Measurements from ENCODE around the gene MTCH2. TPM values are rescaled to one million over a fixed set of nuclear protein-coding genes. Genes with fewer than 3 reads are reported as not detected.

Gene MTCH2
- 10 to 100 TPM; 22.0 to 47.1 (median 35.0) TPM for total RNA-seq
- 10 to 100 TPM; 21.5 to 39.3 (median 38.0) TPM for polyA plus RNA-seq
- long read RNA-seq, donor 1, transcript MTCH2-201 (13 exons, 2,587 nt): major isoform, 13 of 14 reads
- long read RNA-seq, donor 1, partial matches to known transcripts: 0 of 14 reads
- long read RNA-seq, donor 1, other reads (novel, unspliced or antisense): 0 of 14 reads
- long read RNA-seq, donor 2, transcript MTCH2-201 (13 exons, 2,587 nt): major isoform, 13 of 21 reads
- long read RNA-seq, donor 2, partial matches to known transcripts: 6 of 21 reads
- long read RNA-seq, donor 2, other reads (novel, unspliced or antisense): 0 of 21 reads

- peaks cover 0 to 25% (median 15%) of the 10 kb centered on the region in 6 donors for H3K36me3 ChIP-seq
- peak within 1 kb of the TSS; percentile 89 to 94 (median 92) for H3K27ac ChIP-seq
- peak; percentile 98 for DNase-seq
- intact Hi-C loops (cut with DNase I; ENCODE audit: low total_unique reads): no loop called here
- TF ChIP-seq CTCF (IDR thresholded peaks at IDR 0.05 in 8 of 11, conservative IDR thresholded peaks at IDR 0.05 in 3 of 11) (peak in 10 of 11 experiments; percentile 27 to 83 (median 60)), POLR2A (IDR thresholded peaks at IDR 0.05) (no peak), POLR2AphosphoS5 (IDR thresholded peaks at IDR 0.05) (peak; percentile 86 to 92 (median 92))
- H3K27me3 ChIP-seq (replicated peaks in 1 of 7): no peaks in the 10 kb centered on the region
- H3K4me3 ChIP-seq: peak within 1 kb of the TSS; percentile 63 to 98 (median 77)
- 1% methylated on average over 26 to 78 of the region's 78 CpGs for WGBS, 5 donors
- H3K4me1 ChIP-seq: peaks cover 4 to 31% (median 21%) of the 10 kb centered on the region in 6 donors
- H3K9me3 ChIP-seq: no peaks in the 10 kb centered on the region
Measured at GRCh38 chr11:47642099-47642855, at the start of gene MTCH2. Gene MTCH2, minus strand, starts transcription at chr11:47642559. Its CDS starts 94 bp downstream, at chr11:47642465.

- TF ChIP-seq POLR2A (IDR thresholded peaks at IDR 0.05): no peak
- no peak for TF ChIP-seq POLR2AphosphoS5 (IDR thresholded peaks at IDR 0.05)
- no peak for TF ChIP-seq CTCF (IDR thresholded peaks at IDR 0.05 in 8 of 11, conservative IDR thresholded peaks at IDR 0.05 in 3 of 11)
- intact Hi-C loops (cut with DNase I; ENCODE audit: low total_unique reads): no loop called here
- DNase-seq: no peak
- Histone ChIP-seq H3K27me3 (replicated peaks in 1 of 7) (no peaks in the 10 kb centered on the region), H3K4me3 (no peak overlapping the region), H3K9me3 (no peaks in the 10 kb centered on the region), H3K36me3 (no peaks in the 10 kb centered on the region), H3K27ac (no peak overlapping the region), H3K4me1 (no peaks in the 10 kb centered on the region)
- 52 to 64% (median 55%) methylated on average over 2 of the region's 2 CpGs for whole genome bisulfite sequencing, 5 donors
Measured at GRCh38 chr11:47691979-47692378, 49.6 kb upstream of the MTCH2 start.

GRCh38 chr11:47689480-47689879 lies 47.1 kb upstream of the MTCH2 start:
- TF ChIP-seq POLR2AphosphoS5 (IDR thresholded peaks at IDR 0.05) (no peak), CTCF (IDR thresholded peaks at IDR 0.05 in 8 of 11, conservative IDR thresholded peaks at IDR 0.05 in 3 of 11) (no peak), POLR2A (IDR thresholded peaks at IDR 0.05) (no peak)
- 90 to 98% (median 93%) methylated on average over 5 of the region's 5 CpGs for WGBS, 5 donors
- DNase-seq: no peak

GRCh38 chr11:47688991-47689390 lies 46.6 kb upstream of the MTCH2 start:
- Histone ChIP-seq H3K27ac (no peak overlapping the region), H3K27me3 (replicated peaks in 1 of 7) (no peaks in the 10 kb centered on the region), H3K4me3 (no peak overlapping the region), H3K9me3 (no peaks in the 10 kb centered on the region), H3K36me3 (no peaks in the 10 kb centered on the region), H3K4me1 (no peaks in the 10 kb centered on the region)
- WGBS, 5 donors: 88 to 97% (median 93%) methylated on average over 2 of the region's 2 CpGs
- no peak for DNase-seq
- intact Hi-C loops (cut with DNase I; ENCODE audit: low total_unique reads): no loop called here
- no peak for TF ChIP-seq CTCF (IDR thresholded peaks at IDR 0.05 in 8 of 11, conservative IDR thresholded peaks at IDR 0.05 in 3 of 11)
- TF ChIP-seq POLR2AphosphoS5 (IDR thresholded peaks at IDR 0.05): no peak
- TF ChIP-seq POLR2A (IDR thresholded peaks at IDR 0.05): no peak

More at GRCh38 chr11:47689480-47689879, 47.1 kb upstream of the MTCH2 start:
- H3K27ac ChIP-seq: no peak overlapping the region
- H3K4me3 ChIP-seq: no peak overlapping the region
- H3K27me3 ChIP-seq (replicated peaks in 1 of 7): no peaks in the 10 kb centered on the region
- H3K9me3 ChIP-seq: no peaks in the 10 kb centered on the region
- intact Hi-C loops (cut with DNase I; ENCODE audit: low total_unique reads): no loop called here
- H3K36me3 ChIP-seq: no peaks in the 10 kb centered on the region
- no peaks in the 10 kb centered on the region for H3K4me1 ChIP-seq

Data from spleen (tissue), 13 donors.